C4-2B (cell line): ENCODE measurements around the gene PRKCE.

Source experiments
- ZFX ChIP-seq: fragments of 450-650 bp; IDR thresholded peaks from 2 replicates; pipeline ENCODE4 v1.6.1; 2017
- TF ChIP-seq, protein P1 (sequence below): fragments of 450-650 bp; conservative IDR thresholded peaks from 2 replicates; pipeline ENCODE4 v1.5.1; 2017; ENCODE audit warnings: mild to moderate bottlenecking

DNA sequence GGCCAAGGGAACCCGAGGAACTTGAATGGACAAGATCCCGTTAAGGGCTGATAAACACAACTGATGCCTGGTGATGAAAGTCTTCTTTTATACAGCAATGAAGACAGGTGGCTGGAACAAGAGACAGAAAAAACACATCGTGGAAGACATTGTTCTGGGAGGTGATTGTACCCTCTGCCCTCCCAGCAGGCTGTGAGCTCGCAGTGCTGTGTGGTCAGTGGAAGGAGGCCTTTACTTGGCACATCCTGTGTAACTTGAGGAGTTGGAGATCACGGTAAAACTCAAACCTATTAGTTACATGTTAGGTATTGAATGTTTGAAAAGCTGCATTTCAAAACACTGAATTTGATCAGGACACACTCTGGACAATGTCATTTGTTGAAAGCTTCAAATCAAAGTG lies 395.8 kb downstream of the PRKCE start:
- TF ChIP-seq, protein P1, sequence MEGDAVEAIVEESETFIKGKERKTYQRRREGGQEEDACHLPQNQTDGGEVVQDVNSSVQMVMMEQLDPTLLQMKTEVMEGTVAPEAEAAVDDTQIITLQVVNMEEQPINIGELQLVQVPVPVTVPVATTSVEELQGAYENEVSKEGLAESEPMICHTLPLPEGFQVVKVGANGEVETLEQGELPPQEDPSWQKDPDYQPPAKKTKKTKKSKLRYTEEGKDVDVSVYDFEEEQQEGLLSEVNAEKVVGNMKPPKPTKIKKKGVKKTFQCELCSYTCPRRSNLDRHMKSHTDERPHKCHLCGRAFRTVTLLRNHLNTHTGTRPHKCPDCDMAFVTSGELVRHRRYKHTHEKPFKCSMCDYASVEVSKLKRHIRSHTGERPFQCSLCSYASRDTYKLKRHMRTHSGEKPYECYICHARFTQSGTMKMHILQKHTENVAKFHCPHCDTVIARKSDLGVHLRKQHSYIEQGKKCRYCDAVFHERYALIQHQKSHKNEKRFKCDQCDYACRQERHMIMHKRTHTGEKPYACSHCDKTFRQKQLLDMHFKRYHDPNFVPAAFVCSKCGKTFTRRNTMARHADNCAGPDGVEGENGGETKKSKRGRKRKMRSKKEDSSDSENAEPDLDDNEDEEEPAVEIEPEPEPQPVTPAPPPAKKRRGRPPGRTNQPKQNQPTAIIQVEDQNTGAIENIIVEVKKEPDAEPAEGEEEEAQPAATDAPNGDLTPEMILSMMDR: no peak
- TF ChIP-seq ZFX: no peak
